Neural progenitor cell (in vitro differentiated cells): ENCODE data around the gene KCNQ1.

Experiments used
- CTCF ChIP-seq: fragments of 200-600 bp; sonication (generic); IDR thresholded peaks from 2 replicates; pipeline ENCODE4 v1.5.1; 2017; ENCODE audit warnings: antibody characterized with exemption, mild to moderate bottlenecking
- EZH2 ChIP-seq: fragments of 200-600 bp; sonication (generic); IDR thresholded peaks from 2 replicates; pipeline ENCODE4 v1.6.1; 2017; ENCODE audit warnings: antibody characterized with exemption, mild to moderate bottlenecking, moderate library complexity

- TF ChIP-seq CTCF (no peak), EZH2 (no peak)
Measured at GRCh38 chr11:2758751-2759150, 313.9 kb downstream of the KCNQ1 start.
